Mammary microvascular endothelial cell (primary cell): Measurements from ENCODE around the gene DDX53. TPM values are rescaled to one million over a fixed set of nuclear protein-coding genes. Genes with fewer than 3 reads are reported as not detected.

Experiments used
- total RNA-seq: library from RNA; depleted of rRNA; stranded (reverse); fragments of >200 nt; gene quantifications from 2 replicates; pipeline ENCODE4 v1.2.3, GENCODE V29; 2015

DDX53 gene
- total RNA-seq = not detected in 2 replicates

GRCh38 chrX:22999696-23000223 is at the start of gene DDX53:
Gene DDX53, plus strand, starts transcription at chrX:22999960. Its CDS starts 98 bp downstream, at chrX:23000058.

